T-helper 1 cell (primary cell): ENCODE results near the gene CLK4.

Source experiments
- DNase-seq, 5 donors: peaks; one replicate each; pipeline ENCODE4 v3.0.0-alpha.2; 2012 to 2020

The CLK4 gene

DNA sequence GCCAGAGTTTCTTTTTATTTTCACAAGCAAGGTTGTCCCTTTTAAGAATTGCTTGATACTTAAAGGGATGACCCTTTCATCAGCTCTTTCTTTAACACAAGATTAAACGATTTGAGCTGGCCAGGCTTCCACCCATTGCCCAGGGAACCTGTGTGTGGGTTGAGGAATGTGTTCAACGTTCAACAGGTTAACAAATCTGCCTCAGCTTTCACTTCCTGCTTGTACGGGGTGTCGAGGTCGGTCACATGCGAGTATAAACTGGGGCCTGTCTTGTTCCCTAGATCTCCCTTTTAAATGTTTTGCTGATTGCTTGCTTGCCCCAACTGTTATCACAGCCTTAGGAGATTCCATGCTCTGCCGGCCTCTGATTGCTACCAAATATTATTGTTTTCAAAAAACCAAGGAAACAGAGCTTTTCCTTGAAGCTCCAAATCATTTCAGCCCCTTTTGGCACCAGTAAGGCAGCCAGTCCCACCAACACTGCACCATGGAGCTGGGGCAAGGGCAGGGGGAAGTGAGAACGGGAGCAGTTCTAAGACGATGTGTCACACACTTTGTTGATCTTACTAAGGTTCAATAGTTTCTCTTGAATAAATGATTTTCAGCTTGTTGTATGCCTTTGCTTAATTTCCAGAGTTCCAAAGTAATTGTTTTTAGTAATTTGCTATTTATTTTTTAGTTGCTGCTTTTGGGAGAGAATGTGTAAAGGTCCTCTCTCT is 10.7 kb upstream of the CLK4 start:
- no peak for DNase-seq

DNA sequence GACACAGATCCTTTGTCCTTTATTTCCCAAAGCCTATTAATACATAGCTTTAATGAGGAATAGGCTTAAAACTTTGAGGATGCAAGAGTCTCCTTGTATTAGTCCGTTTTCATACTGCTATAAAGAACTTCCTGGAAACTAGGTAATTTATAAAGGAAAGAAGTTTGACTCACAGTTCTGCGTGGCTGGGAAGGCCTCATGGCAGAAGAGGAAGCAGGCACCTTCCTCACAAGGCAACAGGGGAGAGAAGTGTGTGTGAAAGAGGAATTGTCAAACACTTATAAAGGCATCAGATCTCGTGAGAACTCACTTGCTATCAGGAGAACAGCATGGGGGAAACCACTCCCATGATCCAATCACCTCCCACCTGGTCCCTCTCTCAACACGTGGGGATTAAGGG is 5.4 kb upstream of the CLK4 start:
- no peak for DNase-seq

DNA sequence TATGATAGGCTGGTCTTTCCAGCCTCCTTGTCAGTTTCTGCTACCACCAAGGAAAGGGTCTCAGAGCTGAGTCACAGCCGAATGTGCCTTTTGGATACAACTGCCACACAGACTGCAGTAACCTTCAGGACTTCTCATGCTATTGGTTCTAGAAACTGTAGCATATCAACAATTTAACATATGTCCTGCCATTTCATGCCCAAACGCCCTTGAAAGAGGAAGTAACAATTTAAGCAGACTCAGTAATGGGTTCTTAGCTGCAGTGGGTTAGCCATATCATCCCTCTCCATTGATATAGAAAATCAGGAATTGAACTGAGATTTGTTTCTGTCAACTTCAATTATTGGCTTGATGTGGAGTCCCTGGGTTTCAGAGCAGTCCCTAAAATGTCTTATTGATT is 4.1 kb upstream of the CLK4 start:
- no peak for DNase-seq

DNA sequence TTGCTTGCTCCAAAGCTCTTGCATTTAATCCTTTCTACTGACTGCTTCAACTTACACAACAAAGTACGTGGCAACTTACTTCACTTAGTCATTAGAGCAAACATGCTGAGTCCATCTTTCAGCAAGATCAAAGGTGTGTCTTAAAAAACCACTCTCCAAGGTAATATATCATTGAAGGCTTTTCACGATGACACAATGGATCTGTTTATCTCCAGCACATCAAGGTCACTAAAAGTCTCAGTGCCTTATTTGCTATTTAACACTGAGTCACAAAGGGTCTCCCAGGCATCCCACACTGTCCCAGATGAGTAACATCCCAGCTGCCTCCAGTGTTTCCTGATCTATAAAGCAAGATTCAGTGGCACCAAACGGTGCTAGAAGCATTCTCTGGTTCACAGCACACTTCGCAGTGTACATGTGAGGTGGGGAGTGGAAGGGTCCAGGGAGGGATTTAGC is 3.7 kb upstream of the CLK4 start:
- no peak for DNase-seq

DNA sequence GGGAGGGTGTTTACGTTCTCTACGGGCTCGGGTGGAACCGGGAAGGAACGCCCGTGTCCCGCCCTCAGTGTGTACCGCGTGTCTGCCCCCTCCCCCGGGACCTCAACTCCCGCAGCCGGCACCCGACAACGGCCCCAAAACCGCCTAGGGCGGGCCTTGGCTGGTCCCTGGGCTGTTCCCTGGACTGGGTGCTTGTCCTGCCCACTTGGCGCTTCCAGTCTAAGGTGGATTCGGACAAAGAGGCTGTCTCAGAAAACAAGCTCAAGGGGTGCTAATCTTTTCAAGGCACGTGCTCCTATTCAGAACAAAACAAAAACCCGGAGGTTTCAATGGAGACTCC is 379 bp upstream of the CLK4 start:
- DNase-seq: no peak

DNA sequence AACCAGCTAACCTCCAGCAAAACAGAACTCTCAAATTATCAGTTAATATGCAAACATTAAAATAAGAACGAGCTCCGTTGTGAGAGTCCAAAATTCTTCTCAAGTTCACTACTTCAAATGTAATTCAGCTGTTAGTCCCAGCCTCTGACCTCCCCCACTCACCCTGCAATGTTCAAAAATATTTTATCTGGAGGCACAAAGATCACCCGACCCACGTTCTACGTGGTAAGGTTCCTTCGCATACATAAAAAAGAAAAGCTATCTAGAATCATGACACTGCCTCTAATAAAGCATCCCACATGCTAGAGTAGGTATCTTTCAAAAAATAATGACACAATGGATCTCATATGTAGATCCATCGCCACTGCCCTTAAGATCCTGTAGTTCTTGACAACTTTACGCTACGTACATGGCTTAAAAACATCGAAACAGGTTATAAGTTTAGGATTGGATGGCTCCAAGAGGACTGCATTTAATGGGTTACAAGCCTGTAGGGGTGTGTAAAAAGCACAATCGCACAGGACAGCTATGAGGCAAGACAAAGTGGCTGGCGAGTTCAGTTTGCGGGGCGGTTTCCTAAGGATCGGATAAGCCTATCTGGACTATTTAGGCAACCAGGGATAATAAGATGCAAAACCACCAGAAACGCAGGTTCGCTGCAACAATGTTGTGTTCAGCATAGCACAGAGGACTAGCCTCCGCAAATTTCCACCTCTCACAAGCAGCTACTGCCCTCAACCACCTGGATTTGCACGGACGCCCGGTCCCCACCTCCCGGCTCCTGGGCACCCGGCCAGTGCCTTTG is 969 bp downstream of the CLK4 start:
- peak in 1 of 5 donors; percentile 28 for DNase-seq

DNA sequence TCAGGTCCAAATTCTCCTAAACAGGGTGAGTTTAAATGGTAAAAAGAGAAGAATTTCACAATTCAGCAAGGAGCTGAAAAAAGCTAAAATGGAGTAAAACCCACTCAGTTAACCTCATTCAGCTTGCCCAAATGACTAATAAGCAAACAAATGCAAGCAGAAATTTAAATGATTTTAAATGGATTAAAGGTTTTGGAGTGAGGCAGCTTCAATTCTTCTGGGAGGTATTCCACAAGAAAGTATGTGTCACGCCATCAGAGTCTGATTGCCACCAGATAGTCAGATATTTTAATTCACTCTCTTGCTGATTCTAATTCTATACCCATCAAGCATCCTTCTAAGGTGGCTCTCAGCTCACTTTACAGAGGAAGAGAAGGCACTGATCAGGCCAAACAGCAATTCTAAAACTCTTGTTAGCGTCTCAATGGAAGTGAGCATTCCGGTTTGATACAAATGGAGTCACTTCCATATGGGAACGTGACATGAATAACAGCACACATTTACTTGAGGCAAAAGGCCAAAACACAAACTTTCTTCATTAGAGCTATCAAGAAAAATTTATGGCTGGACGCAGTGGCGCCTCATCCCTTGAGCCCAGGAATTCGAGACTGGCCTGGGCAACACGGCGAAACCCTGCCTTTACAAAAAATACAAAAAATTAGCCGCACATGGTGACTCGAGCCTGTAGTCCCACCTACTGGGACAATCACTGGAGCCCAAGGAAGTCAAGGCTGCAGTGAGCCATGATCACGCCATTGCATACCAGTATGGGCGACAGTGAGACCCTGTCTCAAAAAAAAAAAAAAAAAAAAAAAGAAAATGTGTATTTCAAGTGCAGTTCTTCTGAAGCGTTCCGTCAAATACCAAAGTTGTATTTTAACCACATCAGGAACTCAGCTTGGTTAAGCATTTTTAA is 2.0 kb downstream of the CLK4 start:
- no peak for DNase-seq

DNA sequence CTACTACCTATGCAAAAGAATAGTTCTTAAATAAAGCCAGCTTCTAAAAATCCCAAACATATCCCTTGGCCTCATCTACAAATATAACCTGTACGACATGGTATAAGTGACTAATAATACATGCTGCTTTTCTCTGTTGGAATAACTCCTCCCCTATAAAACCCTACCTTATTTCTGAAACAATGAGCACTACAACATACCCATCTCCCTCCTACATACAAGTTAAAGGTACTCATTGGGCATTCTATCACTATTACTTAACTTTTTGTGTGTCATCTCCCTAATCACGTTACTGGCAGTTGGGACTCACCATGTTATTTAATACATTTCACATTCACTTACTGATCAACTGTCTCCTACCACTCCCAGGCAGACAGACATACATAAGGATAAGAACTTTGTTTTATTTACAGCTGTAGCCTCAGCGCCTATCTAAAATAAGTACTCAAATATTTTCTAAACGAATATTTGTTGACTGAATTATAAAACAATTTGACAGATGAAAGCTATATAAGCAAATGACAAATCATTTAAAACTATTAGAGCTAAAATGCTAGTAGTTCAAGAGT is 4.1 kb downstream of the CLK4 start:
- no peak for DNase-seq

DNA sequence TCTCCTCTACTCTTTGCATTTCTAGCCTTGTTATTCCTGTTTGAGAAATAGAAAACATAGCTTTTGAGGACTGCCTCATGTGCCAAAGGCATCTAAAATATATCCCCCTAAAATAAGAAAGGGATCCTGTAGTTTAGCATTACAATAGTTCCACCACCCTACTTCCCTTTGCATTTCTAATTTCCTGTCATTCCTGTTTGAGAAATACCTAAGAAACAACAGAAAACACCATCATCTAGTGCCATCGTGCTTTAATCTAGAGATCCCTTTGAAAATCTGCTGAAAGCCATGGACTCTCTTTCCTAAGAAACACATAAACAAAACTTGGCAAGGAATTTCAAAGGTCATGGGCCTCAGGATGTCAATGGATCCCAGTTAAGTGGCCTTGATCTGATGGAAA is 7.5 kb downstream of the CLK4 start:
- DNase-seq: no peak

DNA sequence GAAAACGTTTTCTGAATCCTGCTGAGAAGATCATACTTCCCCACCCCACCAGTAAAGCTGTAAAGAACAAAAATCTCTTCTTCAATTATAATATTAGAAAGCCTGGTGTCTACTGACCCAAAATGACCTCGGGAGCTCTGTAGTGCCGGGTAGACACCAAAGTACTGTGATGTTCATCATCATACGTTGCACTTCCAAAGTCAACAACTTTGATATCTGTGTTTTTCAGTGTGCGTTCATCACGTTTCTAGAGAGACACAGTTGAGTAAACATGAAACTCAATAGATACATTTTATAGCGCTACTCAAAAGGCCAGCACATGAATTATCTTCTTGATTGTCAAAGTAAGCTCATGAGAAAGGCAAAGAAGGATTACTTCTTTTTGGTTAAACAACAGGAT is 14.6 kb downstream of the CLK4 start:
- DNase-seq: no peak

DNA sequence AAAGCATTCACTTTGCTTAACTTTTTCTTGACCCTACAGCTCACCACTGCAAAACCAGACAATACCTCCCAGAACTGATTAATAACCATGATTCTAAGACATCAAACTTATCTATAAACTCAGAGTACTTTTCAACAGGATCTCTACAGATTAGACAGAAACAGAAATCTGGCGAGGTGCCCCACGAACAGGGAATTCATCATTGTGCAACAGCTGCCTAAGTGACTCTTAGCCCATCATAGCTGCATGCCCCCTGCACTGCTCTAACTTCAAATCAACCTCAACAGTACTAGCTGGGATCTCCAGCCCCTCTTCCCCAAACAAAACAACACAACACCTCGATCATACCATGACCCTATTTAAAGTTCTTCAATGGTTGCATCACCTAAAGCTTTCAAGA is 20.6 kb downstream of the CLK4 start:
- no peak for DNase-seq

DNA sequence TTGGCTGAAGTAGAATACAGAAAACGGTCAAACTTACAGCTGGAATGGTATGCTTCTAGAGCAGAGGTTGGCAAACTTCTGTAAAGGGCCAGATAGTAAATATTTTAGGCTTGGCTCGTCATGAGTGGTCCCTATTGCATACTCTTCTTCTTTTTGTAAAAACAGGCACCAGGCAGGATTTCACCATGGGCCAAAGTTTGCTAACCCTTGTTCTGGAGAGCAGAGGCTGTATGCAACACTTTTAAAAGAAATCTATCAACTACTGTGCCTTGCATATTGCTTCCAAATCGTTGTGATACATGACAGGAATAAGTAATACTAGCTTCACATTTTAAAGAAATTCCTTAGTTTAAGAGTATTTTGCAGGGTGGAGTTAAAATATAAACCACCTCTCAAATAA is 21.1 kb downstream of the CLK4 start:
- DNase-seq: no peak

DNA sequence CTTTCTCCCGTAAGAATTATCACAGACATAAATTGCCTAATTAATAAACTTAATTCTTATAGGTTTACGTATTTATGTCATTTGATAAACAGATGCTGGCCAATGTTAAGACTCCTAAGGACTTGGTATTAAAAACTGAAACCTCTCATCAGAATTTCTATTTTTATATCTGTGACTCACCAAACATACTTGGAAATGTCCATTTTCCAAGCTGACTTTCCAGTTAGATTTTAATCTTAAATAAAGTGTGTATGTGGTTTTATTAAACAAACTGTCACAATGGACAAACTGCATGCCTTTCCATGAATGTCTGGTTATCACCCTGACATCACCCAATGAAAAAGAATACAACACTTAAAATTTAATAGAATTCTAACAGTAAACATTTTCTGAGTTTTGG is 24.1 kb downstream of the CLK4 start:
- DNase-seq: no peak

DNA sequence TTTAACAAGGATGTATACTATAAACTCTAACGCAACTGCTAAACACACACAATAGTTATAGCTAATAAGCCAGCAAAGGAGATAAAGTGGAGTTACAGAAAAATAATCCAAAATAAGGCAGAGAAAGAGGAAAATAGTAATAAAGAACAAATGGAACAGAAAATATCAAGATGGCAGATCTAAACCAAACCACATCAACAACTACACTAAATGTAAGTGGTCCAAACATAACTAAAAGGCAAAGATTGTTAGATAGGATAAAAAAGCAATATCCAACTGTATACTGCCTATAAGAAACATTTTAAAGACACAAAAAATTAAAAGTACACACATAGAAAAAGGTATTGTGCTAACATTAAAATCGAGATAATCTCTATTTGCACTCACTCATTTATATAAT is 31.1 kb downstream of the CLK4 start:
- no peak for DNase-seq

DNA sequence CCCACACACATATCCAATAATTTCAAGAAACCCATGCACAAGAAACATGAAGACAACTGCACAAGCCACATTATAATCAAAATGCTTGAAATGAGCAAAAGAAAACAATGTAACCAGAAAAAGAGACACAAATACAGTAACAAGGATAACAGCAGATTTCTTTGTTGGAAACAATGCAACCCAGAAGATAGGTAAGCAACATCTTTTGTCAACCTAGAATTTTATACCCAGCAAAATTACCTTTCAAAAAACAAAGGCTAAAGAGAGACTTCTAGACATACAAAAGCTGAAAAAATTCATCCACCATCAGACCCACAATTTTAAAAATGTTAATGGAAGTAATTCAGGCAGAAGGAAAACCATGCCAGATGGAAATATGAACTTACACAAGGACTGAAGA is 31.7 kb downstream of the CLK4 start:
- no peak for DNase-seq

DNA sequence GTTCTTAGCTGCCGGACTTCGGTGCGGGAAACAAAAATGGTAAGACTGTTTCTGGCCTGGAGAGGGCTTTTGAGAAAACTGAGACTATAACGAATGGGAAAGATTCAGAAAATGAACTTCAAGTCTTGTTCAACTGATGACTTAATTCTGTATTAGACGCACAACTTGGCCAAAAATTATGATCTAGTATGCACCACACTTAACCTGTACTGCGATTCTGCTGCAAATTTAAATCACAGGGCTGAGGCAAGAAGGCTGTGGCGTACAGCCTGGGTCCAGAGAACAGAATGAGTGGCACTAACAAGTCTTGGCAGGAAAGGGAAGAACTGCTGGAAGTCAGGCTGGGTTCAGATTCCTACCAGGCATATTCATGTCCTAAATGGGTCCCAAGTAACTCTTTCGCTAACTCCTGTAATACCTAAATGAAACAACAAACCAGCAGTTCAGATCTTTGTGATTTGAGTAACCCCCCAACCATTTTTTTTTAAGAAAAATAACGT is 35.9 kb downstream of the CLK4 start:
- DNase-seq: no peak

DNA sequence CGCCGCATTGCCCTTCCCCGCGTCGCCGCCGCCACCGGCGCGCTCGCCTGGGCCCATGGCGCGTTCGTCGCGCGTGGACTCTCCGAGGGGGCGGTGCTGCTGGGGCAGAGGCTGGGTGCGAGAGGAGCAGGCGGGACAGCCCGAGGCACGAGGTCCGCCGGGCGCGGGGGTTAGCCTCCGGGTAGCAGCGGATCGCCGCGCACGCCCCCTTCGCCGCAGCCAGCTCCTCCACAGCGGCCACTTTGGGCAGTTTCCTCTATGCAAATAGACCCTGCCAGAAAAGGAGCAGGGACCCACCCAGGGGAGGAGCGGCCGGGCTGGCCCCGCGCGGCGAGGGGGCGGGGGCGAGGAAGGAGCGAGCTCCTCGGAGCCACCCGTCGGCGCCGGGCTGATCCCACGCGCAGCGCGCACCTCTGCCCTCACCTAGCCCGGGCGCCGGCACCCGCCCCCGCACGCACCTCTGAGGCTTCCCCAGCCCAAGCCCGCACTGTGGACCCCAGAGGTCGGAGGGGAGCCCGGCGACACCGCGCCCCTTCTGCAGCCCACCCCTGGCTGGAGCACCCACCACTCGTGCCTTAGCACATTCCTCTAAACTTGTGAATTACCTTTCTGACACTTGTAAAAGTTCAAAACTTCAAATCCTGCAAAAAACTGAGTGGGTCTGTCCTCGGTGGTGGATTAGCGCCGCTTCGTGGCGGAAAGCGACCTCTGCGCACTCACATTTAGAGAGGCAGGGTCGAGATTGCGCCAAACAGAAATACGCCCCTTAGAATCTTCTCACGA is 36.5 kb downstream of the CLK4 start, which contains the start of gene COL23A1:
TSS of gene COL23A1 (minus strand) at position 253 of the 783 bp plus-strand sequence.
- DNase-seq: peak in 1 of 5 donors; percentile 10

DNA sequence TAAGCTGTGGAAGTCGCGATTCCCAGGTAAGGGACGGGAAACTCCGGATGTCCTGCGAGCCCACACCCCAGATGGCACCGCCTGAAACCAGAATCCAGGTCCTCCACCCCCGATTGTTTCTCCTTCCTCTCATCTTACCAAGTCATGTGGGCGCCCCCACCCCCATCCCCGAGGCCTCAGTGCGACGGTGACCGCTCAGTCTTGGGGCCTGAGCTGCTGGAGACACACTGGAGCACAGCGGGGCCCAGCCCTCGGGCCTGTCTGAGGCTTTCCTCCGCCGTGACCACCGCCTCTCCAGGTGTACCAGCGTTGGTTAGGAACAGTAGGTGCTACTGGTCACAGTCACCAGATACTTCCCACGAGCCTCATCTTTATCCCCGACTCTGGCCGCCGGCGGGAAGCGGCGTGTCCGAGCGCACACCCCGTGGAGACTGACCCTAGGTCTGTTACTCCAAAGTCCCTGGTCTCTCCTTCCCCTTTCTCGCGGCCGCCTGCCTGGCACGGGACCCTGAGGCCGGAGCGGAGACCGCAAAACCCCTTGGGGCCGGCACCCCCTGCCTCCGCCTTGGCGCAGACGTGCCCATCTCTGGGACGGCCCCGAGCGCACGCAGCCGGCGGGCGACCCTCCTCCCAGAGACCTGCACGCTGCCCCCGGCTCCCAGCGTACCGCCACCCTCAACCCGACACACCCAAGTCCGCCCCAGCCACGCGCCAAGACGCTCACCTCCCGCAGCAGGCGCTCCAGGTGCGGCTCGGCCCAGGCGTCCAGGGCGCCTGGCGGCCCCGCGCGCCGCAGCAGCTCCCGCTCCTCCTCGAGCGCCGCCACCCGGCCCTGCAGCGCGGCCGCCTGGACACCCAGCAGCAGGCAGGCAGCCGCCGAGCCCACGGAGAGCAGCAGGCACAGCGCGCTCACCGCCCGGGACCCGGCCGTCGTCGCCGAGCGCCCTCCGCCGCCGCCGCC is 37.4 kb downstream of the CLK4 start:
- DNase-seq: no peak

DNA sequence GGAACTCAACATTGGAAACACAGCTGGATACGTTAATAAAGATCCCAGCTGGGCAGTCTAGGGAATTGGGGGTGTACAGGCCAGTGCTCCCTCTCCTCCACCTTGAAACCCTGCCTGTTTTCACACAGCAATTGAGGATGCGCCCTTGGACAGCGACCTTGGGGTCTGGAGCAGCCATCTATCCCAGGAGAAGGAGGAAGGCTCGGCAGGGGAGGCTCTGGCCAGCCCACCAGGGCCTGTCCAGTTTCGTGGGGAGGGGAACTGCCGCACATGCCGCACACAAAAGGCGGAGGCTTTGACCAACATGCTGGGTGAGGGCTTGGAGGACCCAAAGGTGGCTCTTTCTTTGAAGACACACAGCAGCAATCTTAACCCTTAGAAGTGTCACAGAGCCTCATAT is 38.1 kb downstream of the CLK4 start:
- DNase-seq: no peak

DNA sequence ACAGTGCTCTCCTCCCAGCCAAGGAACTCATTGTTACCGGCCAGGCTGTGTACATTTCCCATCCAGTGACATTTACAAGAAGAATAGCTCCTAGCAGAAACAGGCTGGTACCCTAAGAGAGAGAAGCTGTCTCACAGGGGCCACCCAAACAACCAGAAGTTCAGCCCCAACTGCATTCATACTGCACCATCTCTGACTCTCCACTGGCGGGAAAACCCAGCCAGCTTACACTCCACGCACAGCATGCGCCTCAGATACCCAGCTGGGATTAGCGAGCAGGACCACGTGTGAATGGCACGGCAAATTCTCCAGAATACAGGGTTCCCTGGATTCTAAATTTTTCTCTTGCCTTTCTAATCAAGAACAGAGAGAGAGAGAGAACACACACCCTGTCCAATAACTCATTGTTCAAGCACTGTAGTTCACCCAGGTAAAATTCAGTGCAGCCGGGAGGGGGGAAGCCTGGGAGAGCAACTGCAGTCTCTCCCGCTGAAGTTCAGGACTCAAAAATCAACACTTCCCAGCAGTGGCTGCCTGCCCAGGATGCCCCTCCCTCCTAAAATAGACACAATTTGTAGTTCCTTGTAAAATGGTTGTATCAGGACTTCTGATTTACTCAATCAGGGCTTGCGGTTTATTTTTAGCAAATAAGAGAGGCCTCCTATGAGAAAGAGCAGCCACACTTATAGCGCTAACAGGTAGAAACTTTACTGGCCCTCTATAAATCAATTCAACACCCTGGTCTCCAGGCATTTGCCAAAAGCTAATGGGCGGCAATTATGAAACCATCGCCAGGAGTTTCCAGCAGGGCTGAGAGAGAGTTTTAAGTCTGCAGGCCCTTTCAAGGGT is 38.9 kb downstream of the CLK4 start:
- no peak for DNase-seq
